Nephron progenitor cell (in vitro differentiated cells): ENCODE results near the gene FOXF2.

Experiments used
- DNase-seq: peaks from one replicate; pipeline ENCODE4 v3.0.0; 2021
- H3K27ac Mint-ChIP-seq: 2 replicates; pipeline ENCODE4 v1.8.0; 2021; ENCODE audit warnings: mild to moderate bottlenecking, moderate library complexity, mixed read lengths
- H3K27me3 Mint-ChIP-seq: 2 replicates; pipeline ENCODE4 v1.8.0; 2021; ENCODE audit warnings: mild to moderate bottlenecking, low read depth, mixed read lengths; ENCODE audit not compliant: poor library complexity
- H3K36me3 Mint-ChIP-seq: 2 replicates; pipeline ENCODE4 v1.8.0; 2021; ENCODE audit warnings: low read depth, mixed read lengths
- H3K4me1 Mint-ChIP-seq: 2 replicates; pipeline ENCODE4 v1.8.0; 2021; ENCODE audit warnings: mixed read lengths
- H3K4me3 Mint-ChIP-seq: 2 replicates; pipeline ENCODE4 v1.8.0; 2021; ENCODE audit warnings: mild to moderate bottlenecking, moderate library complexity, mixed read lengths
- H3K9me3 Mint-ChIP-seq: 2 replicates; pipeline ENCODE4 v1.8.0; 2021; ENCODE audit warnings: mild to moderate bottlenecking, moderate library complexity, mixed read lengths
- CTCF ChIP-seq: fragments of 200-600 bp; sonication (generic); IDR thresholded peaks from 2 replicates; pipeline ENCODE4 v1.5.0; 2021; ENCODE audit warnings: antibody characterized with exemption

FOXF2 gene

DNA sequence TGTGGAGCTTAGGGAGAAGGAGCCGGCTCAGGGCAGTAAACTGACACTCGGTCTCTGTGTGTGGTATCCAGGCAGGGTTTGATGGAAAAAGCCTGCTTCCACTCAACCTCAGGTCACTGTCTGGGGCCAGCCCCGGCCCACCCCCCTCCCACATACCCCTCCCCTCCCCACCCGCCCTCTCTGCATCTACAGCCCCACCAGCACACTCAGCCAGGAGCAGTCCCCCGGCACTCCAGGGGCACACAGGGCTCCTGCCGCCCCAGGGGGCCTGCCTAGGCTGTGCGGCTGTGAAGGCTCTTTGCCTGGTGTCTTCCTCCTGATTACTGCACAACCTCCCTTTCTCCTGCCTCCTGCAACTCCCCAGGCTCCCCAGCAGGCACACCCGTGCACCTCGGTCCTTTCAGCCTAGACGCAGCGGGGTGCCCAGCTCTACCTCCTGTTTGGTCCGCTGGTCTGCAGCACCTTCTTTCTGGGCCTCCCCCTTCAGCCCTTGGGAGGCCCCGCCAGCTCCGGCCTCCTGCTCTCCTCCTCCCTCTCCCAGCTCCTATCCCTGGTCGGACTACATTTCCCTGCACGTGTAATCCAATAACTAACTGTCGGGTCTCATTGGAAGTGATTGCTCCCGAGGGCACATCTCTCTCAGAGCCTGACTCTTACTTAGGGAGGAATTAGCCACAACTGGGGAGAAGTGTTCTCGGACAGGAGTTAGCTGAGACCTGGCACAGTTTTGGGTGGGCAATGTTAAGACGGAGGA lies 1.3 kb upstream of the FOXF2 start:
- H3K27ac Mint-ChIP-seq = no peak overlapping the region
- peaks cover 94% of the 10 kb centered on the region for H3K27me3 Mint-ChIP-seq
- peak overlapping the region; percentile 81 for H3K4me3 Mint-ChIP-seq
- H3K4me1 Mint-ChIP-seq = peaks cover 53% of the 10 kb centered on the region
- DNase-seq = peak; percentile 43
- H3K36me3 Mint-ChIP-seq = no peaks in the 10 kb centered on the region
- H3K9me3 Mint-ChIP-seq = no peaks in the 10 kb centered on the region
- TF ChIP-seq CTCF = no peak

DNA sequence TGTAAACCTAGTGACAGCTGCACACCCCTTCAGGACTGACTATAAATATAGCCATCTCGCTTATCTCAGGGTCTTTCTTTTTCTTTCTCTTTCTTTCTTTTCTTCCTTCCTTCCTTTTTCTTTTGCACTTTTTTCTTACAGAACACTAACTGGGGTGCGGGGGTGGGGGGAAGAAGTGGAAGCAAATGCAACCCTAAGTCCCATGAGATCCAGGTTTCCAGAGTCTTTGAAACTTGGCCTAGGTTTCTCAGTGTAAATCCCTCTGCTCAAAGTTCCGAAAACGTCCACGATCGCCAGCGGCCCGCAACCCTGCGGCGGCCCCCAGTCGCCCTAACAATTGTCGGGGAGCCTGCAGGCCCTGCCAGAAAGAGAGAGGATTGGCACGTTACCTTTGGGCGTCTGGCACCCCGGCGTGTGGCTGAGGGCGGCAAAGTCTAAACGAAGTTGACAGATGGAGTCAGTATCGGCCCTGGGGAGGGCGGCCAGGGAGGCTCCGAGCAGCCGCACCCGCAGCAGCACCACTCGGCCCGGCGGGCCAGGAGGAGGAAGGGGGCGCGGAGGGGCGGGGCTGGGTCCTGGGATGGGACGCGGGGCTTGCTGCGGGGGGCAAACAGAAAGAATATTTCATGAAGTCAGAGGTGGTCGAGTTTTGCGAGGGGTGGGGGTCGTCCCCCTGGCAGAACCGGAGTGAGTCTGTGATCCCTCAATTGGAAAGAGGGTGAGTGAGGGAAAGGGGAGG lies 577 bp upstream of the FOXF2 start:
- peaks cover 94% of the 10 kb centered on the region for H3K27me3 Mint-ChIP-seq
- H3K27ac Mint-ChIP-seq = no peak overlapping the region

DNA sequence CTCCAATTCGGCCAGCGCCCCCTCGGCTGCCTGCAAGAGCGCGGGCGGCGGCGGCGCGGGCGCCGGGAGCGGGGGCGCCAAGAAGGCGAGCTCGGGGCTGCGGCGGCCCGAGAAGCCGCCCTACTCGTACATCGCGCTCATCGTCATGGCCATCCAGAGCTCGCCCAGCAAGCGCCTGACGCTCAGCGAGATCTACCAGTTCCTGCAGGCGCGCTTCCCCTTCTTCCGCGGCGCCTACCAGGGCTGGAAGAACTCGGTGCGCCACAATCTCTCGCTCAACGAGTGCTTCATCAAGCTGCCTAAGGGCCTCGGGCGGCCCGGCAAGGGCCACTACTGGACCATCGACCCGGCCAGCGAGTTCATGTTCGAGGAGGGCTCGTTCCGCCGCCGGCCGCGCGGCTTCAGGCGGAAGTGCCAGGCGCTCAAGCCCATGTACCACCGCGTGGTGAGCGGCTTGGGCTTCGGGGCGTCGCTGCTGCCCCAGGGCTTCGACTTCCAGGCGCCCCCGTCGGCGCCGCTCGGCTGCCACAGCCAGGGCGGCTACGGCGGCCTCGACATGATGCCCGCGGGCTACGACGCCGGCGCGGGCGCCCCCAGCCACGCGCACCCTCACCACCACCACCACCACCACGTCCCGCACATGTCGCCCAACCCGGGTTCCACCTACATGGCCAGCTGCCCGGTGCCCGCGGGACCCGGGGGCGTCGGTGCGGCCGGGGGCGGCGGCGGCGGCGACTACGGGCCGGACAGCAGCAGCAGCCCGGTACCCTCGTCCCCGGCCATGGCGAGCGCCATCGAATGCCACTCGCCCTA lies 963 bp downstream of the FOXF2 start:
- Mint-ChIP-seq H3K27ac (no peak overlapping the region), H3K4me1 (peaks cover 51% of the 10 kb centered on the region), H3K27me3 (peaks cover 94% of the 10 kb centered on the region), H3K36me3 (no peaks in the 10 kb centered on the region), H3K9me3 (no peaks in the 10 kb centered on the region), H3K4me3 (peak overlapping the region; percentile 79)
- no peak for TF ChIP-seq CTCF
- DNase-seq = peak; percentile 61

More for the DNA sequence above, 577 bp upstream of the FOXF2 start:
- DNase-seq = peak; percentile 40
- peaks cover 53% of the 10 kb centered on the region for H3K4me1 Mint-ChIP-seq
- no peaks in the 10 kb centered on the region for H3K36me3 Mint-ChIP-seq
- peak overlapping the region; percentile 81 for H3K4me3 Mint-ChIP-seq
- TF ChIP-seq CTCF = no peak
- H3K9me3 Mint-ChIP-seq = no peaks in the 10 kb centered on the region

DNA sequence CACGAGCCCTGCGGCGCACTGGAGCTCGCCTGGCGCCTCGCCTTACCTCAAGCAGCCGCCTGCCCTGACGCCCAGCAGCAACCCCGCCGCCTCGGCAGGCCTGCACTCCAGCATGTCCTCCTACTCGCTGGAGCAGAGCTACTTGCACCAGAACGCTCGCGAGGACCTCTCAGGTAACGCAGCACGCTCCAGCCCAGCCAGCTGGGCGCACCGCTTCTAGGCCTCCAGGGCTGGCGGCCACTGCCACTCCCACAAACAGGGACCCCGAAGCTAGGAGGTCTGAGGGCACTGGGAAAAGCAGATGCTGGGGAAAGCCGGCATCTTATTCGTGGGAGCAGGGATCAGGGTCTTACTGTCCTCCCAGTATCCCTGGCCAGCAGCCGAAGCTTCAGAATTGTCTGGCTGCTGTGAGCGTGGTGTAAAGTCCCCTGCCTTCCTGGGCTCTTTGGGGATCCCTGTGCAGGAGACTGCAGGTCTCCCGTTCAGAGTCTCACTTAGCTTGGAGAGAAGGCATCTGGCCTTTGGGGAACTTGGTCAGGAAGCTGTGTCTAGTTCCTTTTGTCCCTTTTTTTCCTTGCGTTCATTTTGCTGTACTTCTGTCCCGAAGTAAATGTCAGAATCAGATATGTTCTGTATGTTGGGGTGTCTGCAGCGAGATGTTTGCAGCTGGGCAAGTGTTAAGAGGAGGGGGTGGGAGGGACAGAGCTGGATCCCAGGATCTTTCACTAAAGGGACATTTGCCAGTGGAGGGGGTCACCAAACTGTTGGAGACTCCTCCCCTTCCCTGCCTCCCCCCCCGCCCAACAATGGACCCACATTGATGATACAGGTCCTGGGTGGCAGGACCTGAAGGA lies 1.8 kb downstream of the FOXF2 start:
- no peak for TF ChIP-seq CTCF
- Mint-ChIP-seq H3K4me3 (peak overlapping the region; percentile 65), H3K4me1 (peaks cover 49% of the 10 kb centered on the region), H3K36me3 (no peaks in the 10 kb centered on the region), H3K9me3 (no peaks in the 10 kb centered on the region), H3K27me3 (peaks cover 94% of the 10 kb centered on the region), H3K27ac (no peak overlapping the region)
- peak; percentile 48 for DNase-seq

GRCh38 chr6:1391800-1392309 lies 2.5 kb downstream of the FOXF2 start:
- TF ChIP-seq CTCF = no peak
- peaks cover 94% of the 10 kb centered on the region for H3K27me3 Mint-ChIP-seq
- peaks cover 51% of the 10 kb centered on the region for H3K4me1 Mint-ChIP-seq
- no peak for DNase-seq
- no peak overlapping the region for H3K27ac Mint-ChIP-seq
- no peaks in the 10 kb centered on the region for H3K9me3 Mint-ChIP-seq
- H3K36me3 Mint-ChIP-seq = no peaks in the 10 kb centered on the region
- peak overlapping the region; percentile 3 for H3K4me3 Mint-ChIP-seq
